GM12874 (cell line): ENCODE measurements around the gene ADARB1.

ENCODE experiments used
- CTCF ChIP-seq: IDR thresholded peaks from 2 replicates; pipeline ENCODE4 v1.5.1; 2011; ENCODE audit warnings: low read depth, mild to moderate bottlenecking, control low read depth, low read length, moderate library complexity; ENCODE audit not compliant: insufficient read depth

The ADARB1 gene

DNA sequence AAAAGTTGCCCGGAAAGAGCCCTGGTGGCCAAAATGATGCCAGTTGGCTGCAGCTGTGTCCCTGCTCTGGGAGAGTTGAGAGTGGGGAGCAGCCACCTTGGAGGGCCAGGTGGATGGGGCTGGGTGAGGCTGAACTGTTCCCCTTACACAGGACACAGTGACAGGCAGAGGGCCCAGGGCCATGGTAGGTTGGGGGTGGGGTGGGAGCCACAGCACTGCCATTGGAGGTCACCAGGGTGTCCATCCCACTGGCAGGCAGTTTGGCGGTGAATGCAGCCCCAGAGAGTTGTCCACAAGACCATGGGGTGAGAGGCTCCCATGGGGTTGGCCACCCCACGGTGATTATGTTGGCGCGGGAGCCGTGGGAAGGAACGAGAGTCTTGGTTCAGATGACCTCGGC lies 125.7 kb downstream of the ADARB1 start:
- no peak for TF ChIP-seq CTCF

DNA sequence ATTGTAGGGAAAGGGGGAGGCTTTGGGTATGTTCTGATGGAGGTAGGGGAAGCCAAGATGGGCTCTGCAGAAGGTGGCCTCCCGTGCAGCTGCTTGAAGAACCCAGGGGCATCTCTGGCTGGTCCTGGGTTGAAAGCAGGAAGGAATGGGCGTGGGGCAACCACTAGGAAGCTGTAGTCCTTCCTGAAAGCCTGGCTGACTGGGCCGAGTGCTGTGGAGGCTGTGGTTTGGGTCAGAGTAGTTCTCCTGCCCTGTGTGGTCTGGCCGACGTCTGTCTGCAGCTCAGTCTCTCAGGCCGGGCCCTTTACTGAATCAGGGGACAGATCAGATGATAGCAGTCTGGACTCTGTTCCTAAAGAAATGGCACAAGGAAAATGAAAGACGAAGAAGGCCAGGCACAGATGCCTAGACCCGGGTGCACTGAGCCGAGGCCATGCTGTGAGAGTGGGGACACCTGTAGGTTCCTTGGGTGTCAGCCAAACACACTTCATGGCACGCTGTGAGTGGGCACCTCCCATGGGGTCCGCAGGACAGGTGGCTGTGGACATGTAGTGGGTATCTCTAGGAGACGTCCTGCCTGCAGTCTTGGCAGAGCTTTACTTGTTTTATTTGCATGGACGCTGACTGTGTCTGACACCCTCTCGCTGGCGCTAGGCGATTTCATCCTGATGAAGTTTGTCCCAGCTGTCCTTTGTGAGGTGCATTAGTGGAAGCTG lies 126.4 kb downstream of the ADARB1 start:
- no peak for TF ChIP-seq CTCF

DNA sequence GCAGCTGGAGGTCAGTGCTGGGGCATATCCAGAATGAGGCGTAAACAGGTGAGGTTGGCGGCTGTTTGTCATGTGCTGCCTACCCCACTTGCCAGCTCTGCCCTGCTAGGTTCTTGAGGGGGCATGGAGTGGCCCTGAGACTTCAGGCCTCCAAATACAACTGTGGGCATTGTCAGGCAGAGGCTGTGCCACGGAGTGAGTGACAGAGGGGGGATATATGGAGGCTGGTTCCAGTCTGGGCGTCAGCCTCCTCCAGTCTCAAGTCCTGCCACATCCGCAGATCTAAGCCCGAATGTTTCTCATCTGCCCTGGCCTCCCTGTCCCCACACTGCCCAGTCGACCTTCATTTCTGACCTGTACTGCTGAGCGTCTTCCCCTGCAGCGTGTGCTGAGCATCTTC lies 128.0 kb downstream of the ADARB1 start:
- TF ChIP-seq CTCF, result no peak

- TF ChIP-seq CTCF, result no peak
Measured at GRCh38 chr21:45202889-45203288, 128.5 kb downstream of the ADARB1 start.

GRCh38 chr21:45203983-45204382 lies 129.6 kb downstream of the ADARB1 start:
- no peak for TF ChIP-seq CTCF

DNA sequence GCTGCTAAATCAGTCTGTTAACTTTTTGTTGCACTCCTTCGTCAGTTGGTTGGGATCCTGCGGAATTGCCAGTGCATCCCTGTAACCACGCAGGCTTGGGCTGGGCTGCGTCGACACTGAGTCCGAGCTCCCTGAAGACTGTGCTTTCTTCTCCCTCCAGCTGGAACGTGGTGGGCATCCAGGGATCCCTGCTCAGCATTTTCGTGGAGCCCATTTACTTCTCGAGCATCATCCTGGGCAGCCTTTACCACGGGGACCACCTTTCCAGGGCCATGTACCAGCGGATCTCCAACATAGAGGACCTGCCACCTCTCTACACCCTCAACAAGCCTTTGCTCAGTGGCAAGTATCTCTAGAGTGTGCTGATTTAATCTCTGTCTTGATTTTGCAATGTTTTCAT lies 130.0 kb downstream of the ADARB1 start:
- no peak for TF ChIP-seq CTCF

GRCh38 chr21:45207839-45208626 lies 133.7 kb downstream of the ADARB1 start:
- no peak for TF ChIP-seq CTCF
